Cerebellar nuclear complex (tissue), 1 donor: ENCODE results near the gene ST3GAL3.

Experiments used
- DNase-seq, 2 experiments: peaks; one replicate each; lab custom pipeline; 2025; lab: John Stamatoyannopoulos, UW

ST3GAL3 gene

DNA sequence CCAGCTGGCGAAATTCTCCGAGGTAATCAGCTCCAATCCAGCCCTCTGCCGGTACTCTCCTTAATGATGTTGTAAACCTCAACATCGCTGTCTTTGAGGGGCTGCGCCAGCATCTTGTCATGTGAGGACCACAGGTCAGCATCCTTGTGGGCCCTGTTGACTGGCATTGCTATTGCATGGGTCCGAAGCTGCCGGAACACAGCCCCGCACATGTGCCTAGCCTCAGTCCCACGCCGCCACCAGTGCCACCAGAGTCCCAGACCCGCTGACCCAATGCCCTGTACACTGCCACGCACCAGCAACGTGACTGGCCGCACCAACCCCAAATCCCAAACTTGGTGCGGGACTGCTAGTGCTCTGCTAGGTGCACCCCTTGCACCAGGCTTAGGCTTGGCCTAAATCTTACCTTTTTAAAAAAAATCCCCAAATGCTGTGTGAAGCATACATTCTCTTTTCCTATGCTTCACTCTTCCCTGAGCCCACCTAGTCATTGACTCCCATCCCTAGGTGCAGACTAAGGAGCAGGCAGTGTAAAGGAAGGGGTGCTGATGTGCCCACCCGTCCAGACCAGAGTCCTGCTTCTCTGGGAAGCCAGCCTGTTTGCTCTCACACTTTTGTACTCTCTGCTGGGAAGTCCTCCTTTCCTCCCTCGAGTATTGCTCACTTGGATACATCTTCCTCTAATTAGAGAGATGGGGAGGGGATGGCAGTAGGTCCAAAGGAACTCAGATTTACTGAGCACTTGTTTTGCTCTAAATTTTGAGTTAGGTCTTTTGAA lies 144.4 kb downstream of the ST3GAL3 start:
- no peak for DNase-seq

DNA sequence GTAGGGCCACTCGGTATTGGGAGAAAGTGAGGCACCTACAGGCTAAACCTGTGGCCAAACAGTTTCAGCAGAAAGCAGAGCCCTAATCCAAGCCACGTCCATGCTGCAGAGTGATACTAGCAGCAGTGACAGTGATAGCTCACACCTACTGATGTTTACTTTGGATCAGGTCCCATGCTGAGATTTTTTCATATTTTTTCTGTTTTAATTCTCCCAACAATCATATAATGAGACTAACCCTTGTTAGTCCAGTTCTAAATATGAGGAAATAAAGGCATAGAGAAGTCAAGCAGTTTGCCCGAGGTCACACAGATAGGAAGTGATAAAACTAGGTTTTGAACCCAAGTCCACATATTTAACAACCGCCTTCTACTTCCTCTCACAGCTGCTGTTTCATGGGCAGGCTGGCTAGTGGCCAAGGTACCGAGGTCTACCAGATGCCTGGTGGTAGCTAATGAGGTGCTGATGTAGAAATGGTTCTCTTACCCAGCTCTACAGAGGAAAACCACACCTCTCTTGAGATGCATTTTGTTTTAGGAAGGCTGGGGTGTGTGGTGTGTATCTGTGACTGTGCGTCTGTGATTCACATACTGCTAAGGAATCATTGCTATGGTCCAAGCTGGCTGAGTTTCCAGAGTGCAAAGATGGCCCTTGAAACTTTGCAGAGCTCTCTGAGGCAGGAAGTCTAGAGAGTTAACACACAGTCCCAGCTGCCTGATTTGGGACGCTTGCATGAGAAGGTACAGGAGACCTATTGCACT lies 146.0 kb downstream of the ST3GAL3 start:
- no peak for DNase-seq

DNA sequence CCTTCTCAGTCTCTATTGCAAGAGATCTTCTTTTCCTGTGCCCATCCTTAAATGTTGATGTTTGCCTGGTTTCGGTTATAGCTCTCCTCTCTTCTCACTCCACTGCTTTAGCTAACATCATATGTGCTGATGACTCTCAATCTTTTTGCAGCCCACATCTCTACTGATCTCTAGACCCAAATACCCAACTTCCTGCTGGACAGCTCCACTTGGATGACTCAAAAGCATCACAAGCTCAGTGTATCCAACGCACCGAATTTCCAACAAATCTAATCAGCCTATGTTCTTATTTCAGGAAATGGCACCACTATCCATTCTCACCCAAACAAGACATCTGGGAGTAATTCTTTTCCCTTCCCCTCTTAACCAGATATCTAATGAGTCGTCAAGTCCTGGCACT lies 147.1 kb downstream of the ST3GAL3 start:
- DNase-seq, result no peak

DNA sequence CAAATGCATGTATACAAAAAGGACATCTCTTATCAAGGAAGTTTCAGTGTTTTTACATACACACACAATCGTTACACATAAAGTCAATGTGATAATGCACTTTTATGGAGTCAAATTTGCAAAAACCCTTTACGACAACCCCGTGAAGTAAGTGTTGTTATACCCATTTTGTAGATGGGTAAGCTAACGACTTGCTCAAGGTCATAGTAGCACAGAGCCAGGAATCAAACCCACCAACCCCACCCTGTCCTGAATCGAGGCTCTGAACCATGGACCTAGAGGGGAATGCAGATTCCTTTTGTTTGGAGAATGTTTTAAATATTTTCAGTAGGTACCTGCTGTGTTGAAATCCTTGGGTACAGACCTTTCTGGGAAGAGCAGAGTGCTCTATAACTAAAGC lies 148.9 kb downstream of the ST3GAL3 start:
- DNase-seq, result no peak

DNA sequence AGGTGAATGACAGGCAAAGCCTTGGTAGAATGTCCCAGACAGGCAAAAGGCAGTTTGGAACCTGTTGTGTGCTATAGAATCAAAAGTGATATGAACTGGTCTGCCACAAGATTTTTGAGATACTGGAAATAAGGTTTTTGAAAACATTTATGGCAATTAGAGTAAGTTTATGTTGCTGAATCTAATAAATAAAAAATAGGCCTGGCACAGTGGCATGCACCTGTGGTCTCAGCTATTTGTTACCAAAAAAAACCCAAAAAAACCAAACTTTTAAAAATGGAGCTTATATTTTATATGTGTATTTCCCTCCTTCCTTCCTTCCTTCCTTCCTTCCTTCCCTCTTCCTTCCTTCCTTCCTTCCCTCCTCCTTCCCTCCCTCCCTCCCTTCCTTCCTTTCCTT lies 149.8 kb downstream of the ST3GAL3 start:
- DNase-seq, result no peak

DNA sequence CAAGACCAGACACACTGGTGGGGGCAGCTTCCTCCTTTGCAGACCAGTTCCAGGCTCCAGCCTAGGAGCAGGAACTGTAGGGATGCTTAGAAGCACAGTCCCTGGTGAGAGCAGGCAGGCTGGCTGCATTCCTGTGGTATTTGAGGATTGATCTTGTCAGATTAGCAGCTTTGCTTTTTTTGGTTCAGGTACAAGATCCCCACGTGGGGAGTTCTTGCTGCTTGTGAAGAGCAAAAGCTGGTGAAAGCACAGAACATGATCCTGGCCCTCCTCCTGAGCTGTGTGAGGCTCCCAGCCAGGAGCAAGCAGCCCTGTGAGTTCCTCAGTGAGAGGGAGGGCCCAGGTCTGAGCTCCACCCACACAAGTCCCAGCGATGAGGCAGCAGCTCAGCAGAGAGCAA lies 151.0 kb downstream of the ST3GAL3 start:
- no peak for DNase-seq

DNA sequence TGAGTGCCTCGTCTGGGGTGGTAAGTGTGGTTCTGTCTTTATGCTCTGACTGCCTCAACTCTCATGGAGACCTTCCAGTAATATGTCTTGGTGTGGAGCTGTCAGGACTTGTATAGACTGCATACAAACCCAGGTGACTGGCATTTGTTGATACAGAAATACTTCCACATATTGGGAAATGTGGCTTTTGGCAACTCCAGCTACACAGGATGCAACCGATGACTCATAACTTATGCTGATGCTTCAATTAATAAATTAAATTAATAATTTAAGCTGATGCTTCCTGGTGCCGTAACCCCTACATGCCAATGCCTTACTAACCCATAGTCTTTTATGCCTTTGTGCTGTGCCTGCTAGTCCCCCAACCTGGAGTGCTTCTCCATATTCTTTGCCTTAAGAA lies 154.0 kb downstream of the ST3GAL3 start:
- DNase-seq, result no peak

DNA sequence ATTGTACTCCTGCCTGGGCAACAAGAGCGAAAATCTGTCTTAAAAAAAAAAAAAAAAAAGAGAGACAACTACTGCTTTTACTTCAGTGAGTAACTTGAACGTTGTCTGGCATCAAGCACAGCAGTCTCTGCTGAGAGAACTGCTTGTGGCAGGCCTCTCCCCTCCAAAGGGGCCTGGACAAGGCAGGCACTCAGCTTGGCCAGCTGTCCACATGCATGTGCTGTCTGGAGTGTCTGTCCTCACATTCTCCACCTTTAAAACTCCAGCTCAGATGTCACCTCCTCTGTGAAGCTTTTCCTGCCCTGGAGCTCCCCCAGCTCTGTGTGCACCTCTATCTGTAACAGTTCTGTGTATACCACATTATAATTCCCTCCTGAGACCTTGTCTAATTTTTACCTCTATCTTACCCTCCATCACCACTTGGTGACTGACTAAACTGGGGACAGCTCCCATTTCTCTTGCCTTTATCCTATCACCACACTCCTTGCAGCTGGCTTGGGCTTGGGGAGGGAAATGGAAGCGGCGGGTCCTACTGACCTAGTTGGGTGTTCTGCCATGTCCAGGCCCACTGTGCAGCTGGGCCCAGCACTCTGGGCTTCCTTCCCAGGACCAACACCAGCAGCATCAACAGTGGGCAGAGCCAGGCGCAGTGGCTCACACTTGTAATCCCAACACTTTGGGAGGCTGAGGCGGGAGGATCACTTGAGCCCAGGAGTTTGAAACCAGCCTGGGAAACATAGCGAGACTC lies 154.8 kb downstream of the ST3GAL3 start:
- DNase-seq, result no peak

DNA sequence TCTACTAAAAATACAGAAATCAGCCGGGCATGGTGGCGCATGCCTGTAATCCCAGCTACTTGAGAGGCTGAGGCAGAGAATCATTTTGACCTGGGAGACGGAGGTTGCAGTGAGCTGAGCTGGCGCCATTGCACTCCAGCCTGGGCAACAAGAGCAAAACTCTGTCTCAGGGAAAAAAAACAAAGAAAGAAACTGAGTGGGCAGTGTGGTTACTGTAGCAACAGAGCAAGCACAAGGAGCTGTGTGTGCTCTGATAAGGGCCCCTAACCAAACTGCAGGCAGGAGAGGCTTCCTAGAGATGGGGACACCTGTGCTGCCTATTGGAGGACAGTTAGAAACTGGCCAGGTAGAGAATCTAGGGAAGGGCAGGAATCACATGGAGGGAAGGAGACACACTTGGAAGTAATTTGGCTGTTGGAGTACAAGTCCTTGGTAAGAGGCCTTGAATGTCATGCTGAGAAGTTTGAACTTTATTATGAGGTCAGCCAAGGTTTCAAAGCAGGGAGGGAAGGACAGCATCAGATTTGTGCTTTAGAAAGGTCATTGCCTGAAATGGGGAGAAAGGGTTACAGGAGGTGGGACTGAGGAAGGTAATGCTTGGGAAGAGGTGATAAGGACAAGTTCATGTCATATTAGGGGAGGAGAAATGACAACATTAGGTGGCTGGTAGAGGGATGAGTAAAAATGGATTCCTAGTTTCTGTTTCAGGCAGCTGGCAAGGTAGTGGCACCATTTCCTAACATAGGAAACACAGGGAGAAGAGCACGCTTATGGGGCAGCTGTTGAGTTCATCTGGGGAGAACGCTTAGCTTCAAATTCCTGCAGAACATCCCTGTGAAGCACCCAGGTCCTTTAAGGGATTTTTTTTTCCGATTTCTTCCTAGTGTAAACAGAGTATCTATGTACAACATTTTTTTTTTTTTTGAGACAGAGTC lies 157.0 kb downstream of the ST3GAL3 start:
- DNase-seq, result no peak

DNA sequence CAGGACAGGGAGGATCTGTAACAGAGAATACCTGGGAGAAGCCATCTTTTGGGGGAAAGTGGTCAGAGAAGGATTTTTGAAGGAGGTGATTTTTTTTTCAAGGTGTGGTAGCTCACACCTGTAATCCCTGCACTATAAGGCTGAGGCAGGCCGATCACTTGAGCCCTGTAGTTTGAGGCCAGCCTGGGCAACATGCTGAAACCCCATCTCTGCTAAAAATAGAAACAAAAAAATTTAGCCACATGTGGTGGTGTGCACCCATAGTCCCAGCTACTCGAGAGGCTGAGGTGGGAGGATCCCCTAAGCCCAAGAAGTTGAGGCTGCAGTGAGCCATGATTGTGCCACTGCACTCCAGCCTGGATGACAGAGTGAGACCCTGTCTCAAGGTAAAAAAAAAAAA lies 158.9 kb downstream of the ST3GAL3 start:
- no peak for DNase-seq

DNA sequence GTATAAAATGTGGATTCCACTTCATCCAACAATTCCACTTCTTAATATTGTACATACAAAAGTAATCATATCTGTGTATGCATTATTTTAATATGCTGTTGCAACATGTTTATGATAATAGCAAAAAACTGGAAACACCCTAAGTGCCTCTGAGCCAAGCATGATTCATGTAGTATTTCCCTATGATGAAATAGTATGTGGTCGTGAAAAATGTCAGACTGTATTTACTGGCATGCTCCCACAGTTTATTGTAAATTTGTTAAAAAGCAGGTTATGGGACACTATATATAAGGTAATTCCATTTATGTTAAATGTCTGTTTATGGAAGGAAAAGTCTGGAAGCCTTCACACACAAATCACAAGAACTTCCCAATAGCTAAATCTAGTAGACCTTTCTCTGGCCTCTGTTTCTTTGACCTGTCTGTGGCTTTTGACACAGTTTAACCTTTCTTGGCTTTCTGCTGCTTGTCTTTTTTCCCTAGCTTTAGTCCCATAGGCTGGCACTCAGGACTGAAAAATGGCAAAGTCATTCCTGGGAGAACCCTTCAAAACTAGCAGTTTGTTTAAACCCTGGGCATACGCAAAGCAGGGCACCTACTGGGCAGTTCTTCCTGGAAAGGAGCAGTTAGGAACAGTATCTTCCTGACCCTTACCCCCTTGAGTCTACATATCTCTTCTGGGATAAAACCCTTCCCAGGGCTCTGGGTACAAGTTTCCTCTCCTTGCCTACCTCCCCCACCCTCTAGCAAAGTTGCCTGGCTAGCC lies 160.8 kb downstream of the ST3GAL3 start:
- DNase-seq, result no peak

DNA sequence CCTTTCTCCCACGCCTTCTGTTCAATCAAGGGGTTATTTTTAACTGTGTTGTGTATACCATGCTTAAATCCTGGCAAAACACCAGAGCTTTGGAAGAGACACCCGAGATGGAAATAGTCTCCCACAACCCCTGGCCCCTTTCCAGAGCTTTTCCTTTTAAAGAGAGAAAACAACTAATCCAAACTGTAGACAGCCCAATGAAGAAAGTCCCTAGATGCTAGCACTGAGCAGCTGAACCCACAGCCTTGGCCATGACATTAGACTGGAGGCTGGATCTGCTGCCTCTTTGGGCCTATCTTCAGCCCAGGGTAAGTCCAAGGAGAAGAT lies 161.4 kb downstream of the ST3GAL3 start:
- no peak for DNase-seq

DNA sequence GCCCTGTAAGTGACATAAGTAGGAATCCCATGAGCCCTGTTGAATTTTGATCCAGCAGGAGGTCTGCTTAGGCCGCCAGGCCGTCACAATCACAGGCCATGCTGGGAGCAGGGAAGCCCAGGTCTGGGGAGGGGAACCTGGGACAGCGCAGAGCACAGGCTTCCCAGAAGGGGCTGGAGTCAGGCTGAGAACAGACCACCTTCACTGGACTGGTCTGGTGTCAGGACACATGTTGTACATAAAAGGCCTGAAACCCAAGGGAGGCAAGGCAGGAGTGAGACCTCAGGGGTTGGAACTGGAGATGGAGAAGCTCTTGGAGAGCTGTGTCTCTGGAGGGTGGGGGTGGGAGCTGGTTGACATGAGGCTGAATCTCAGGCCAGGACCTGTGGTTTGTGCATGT lies 163.0 kb downstream of the ST3GAL3 start:
- no peak for DNase-seq

DNA sequence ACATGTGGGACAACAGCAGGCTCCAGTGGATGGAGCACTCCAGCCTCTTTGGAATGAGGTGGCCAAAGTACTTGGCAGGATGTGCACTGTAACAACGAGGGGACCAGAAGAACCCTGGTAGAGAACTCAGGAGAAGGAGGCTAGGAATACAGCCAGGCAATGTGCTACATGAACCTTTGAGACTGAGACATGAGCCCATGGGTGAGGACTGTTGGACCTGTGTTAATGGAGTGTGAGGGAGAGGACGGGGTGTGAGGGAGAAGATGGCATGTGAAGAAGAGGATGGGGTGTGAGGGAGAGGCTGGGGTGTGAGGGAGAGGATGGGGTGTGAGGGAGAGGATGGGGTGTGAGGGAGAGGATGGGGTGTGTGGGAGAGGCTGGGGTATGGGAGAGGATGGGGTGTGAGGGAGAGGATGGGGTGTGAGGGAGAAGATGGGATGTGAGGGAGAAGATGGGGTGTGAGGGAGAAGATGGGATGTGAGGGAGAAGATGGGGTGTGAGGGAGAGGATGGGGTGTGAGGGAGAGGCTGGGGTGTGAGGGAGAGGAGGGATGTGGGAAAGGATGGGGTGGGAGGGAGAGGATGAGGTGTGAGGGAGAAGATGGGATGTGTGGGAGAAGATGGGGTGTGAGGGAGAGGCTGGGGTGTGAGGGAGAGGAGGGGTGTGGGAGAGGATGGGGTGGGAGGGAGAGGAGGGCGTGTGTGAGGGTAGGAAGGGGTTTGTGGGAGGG lies 164.0 kb downstream of the ST3GAL3 start:
- no peak for DNase-seq

DNA sequence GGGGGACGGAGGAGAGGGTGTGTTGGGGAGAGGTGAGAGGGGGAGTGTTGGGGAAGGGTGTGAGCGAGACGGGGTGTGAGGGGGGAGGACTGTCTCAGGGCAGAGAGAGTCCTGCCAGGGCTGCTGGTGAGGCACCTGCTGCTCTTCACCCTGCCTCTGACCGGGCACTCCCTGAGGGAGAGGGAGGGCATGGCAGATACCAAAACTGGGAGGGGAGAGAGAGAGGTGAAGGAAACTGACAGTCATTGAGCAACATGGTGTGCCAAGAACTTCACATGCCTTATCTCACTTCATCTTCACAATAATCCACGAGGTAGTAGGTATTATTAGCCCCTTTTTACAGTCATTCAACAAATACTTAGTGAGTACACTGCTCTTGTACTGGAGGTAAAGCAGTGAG lies 164.9 kb downstream of the ST3GAL3 start:
- DNase-seq, result no peak

DNA sequence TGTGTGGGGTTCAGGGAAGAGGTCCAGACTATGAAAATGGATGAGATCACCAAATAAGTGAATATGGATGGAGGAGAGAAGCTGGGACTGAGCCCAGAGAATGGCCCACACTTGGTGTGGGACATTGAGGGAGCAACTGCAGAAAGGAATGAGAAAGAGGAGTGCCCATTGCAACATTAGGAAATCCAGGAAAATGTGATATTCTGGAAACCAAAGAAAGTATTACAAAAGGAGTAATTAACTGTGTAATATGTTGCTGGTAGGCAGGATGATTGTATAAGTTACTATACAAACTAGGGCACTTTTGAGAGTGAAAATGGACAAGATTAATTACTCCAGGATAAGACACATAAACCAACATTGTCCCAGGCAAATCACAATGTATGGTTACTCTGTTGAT lies 166.5 kb downstream of the ST3GAL3 start:
- DNase-seq, result no peak

DNA sequence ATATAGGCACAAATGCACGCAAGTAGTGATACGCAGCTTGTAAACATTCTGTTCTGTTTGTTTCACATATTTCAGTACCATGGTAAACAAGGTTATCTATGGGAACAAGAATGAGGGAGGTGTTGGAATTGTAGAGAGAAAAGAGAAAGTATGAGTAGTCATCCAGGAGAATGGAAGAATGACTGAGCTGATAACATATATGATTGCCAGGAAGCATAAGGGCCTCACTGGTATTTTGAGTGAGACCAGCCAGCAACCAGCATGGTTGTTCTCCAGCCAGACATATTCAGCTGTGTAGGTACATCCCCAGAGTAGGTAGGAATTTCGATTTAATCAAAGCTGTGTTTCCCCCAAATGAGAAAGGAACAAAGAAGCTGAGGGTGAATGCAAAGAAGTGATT lies 167.4 kb downstream of the ST3GAL3 start:
- DNase-seq, result no peak

DNA sequence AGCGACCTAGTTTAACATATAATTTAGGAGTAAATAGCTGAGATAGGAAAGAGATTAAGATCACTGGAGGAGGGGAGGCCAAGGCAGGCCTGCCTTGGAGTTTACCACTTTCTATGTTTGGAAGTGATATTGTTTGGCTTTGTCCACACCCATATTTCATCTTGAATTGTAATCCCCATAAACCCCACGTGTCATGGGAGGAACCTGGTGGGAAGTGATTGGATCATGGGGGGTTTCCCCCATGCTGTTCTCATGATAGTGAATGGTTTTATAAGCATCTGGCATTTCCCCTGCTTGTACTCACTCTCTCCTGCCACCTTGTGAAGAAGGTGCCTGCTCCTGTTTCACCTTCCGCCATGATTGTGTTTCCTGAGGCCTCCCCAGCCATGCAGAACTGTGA lies 168.0 kb downstream of the ST3GAL3 start:
- DNase-seq, result no peak

DNA sequence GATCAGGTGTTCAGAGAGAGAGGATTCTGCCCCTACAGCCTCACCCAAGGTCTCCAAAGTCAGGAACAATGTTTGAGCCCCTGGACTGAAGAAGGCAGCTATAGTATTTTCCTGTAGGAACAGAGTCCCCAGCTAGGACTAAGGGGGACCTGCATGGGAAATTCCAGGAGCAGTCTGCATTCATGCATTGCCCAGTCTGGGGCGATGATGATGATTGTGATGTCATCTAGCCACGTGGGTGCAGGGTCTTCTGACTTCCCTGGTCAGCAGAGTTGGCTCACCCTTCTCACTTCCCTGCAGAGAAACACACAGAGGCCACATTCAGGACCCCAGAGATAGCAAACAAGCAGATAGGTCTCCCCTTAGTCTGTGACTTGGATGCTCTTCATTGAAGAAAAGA lies 169.8 kb downstream of the ST3GAL3 start:
- DNase-seq, result no peak

DNA sequence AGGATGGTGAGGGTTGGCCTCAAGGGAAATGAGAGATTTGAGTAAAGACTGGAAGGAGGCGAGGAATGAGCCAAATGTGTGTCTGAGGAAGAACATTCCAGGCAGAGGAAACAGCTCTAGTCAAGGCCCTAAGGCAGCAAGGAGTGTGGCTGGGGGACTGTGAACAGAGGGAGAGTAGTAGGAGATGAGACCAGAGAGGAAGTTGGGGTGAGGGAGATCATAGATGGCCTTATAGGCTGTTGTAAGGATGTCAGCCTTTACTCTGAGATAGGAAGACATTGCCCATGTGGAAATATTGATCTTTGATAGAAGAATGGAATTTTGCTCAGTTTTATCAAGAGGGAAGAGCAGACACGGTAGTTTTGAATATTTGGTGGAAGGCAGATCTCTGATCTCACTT lies 171.1 kb downstream of the ST3GAL3 start:
- DNase-seq, result no peak

DNA sequence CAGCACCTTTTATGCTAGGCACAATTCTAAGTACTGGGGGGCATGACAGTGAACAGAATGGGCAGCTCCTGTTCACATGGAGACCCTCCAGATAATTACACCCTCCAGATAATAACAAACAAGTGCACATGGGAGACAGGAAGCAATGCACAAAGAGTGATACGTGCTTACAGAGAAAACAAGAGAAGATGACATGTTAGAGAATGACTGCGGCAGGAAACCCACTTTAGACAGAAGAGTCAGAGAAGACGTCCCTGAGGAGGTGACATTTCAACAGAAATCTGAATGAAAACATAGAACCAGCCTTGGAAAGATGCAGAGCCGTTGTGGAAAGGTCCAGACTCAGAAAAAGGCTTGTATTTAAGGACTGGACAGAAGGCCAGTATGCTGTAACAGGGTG lies 171.5 kb downstream of the ST3GAL3 start:
- no peak for DNase-seq
